ENCODE data around the gene PTPN5. TPM values are rescaled to one million over a fixed set of nuclear protein-coding genes. Genes with fewer than 3 reads are reported as not detected.
A peak's percentile ranks its signal among the peaks of the same experiment; 100 is the strongest.

The PTPN5 gene
- total RNA-seq, 1 experiment from 2014 or later, result not detected

- H3K27ac Mint-ChIP-seq (ENCODE audit: unreplicated experiment), result no peak overlapping the region
- TF ChIP-seq CTCF (IDR thresholded peaks at IDR 0.05; ENCODE audit: insufficient read depth in 1 of 2, low read depth in 1 of 2, low read length in 1 of 2, severe bottlenecking in 1 of 2, unreplicated experiment in 1 of 2), result no peak
- BruUV-seq (replicated peaks), result no TSS peak
- Histone ChIP-seq H3K36me3 (ENCODE audit: control insufficient read depth, insufficient read depth, low read length) (no peaks in the 10 kb centered on the region), H3K4me3 (ENCODE audit: low read depth, low read length) (no peak overlapping the region), H3K9me3 (no peaks in the 10 kb centered on the region), H3K27me3 (replicated peaks; ENCODE audit: control insufficient read depth, insufficient read depth, low read length) (no peaks in the 10 kb centered on the region; the same call in 1 of the 2 replicates), H3K4me1 (no peaks in the 10 kb centered on the region)
- ChIA-PET CTCF (no interaction called here), POLR2A (no interaction called here)
- no peak overlapping the region for H3K4me3 Mint-ChIP-seq (ENCODE audit: unreplicated experiment)
- H3K27me3 Mint-ChIP-seq (ENCODE audit: insufficient read depth, unreplicated experiment), result peaks cover 18% of the 10 kb centered on the region
- H3K36me3 Mint-ChIP-seq (ENCODE audit: insufficient read depth, unreplicated experiment), result no peaks in the 10 kb centered on the region
- H3K9me3 Mint-ChIP-seq (ENCODE audit: unreplicated experiment), result no peaks in the 10 kb centered on the region
- peaks cover 7% of the 10 kb centered on the region for H3K4me1 Mint-ChIP-seq (ENCODE audit: low read depth, unreplicated experiment)
- intact Hi-C loops (cut with micrococcal nuclease; ENCODE audit: unreplicated experiment), result no loop called here
- DNase-seq, result no peak
These were observed 81.1 kb downstream of the PTPN5 start for GRCh38 chr11:18710545-18710944.

- H3K9me3 ChIP-seq, result no peaks in the 10 kb centered on the region
- DNase-seq, result no peak
- CTCF ChIA-PET, result no interaction called here
- no peak overlapping the region for H3K4me3 ChIP-seq (ENCODE audit: low read depth, low read length)
- no peak for TF ChIP-seq CTCF (IDR thresholded peaks at IDR 0.05; ENCODE audit: insufficient read depth in 1 of 2, low read depth in 1 of 2, low read length in 1 of 2, severe bottlenecking in 1 of 2, unreplicated experiment in 1 of 2)
- Mint-ChIP-seq H3K36me3 (ENCODE audit: insufficient read depth, unreplicated experiment) (no peaks in the 10 kb centered on the region), H3K4me3 (ENCODE audit: unreplicated experiment) (no peak overlapping the region), H3K4me1 (ENCODE audit: low read depth, unreplicated experiment) (peaks cover 17% of the 10 kb centered on the region), H3K27ac (ENCODE audit: unreplicated experiment) (no peak overlapping the region), H3K9me3 (ENCODE audit: unreplicated experiment) (no peaks in the 10 kb centered on the region), H3K27me3 (ENCODE audit: insufficient read depth, unreplicated experiment) (peaks cover 14% of the 10 kb centered on the region)
- POLR2A ChIA-PET, result no interaction called here
- H3K4me1 ChIP-seq, result no peaks in the 10 kb centered on the region
- no peaks in the 10 kb centered on the region; the same call in 1 of the 2 replicates for H3K27me3 ChIP-seq (replicated peaks; ENCODE audit: control insufficient read depth, insufficient read depth, low read length)
- intact Hi-C loops (cut with micrococcal nuclease; ENCODE audit: unreplicated experiment), result no loop called here
- no peaks in the 10 kb centered on the region for H3K36me3 ChIP-seq (ENCODE audit: control insufficient read depth, insufficient read depth, low read length)
- no TSS peak for BruUV-seq (replicated peaks)
These were observed 82.2 kb downstream of the PTPN5 start for GRCh38 chr11:18709414-18709813.

- BruUV-seq (replicated peaks), result no TSS peak
- no peak for TF ChIP-seq CTCF (IDR thresholded peaks at IDR 0.05; ENCODE audit: insufficient read depth in 1 of 2, low read depth in 1 of 2, low read length in 1 of 2, severe bottlenecking in 1 of 2, unreplicated experiment in 1 of 2)
- no peaks in the 10 kb centered on the region; the same call in 1 of the 2 replicates for H3K27me3 ChIP-seq (replicated peaks; ENCODE audit: control insufficient read depth, insufficient read depth, low read length)
These were observed 83.7 kb downstream of the PTPN5 start for GRCh38 chr11:18707811-18708340.

More at GRCh38 chr11:18707811-18708340, 83.7 kb downstream of the PTPN5 start:
- no peaks in the 10 kb centered on the region for H3K36me3 ChIP-seq (ENCODE audit: control insufficient read depth, insufficient read depth, low read length)
- CTCF ChIA-PET, result interaction anchor here (1.5 kb wide), 1 partner anchor 14 kb away, joined by 4 read pairs; no protein-coding TSS in a partner anchor
- DNase-seq, result no peak
- H3K4me3 Mint-ChIP-seq (ENCODE audit: unreplicated experiment), result peak overlapping the region; percentile 72
- H3K27ac Mint-ChIP-seq (ENCODE audit: unreplicated experiment), result no peak overlapping the region
- no peaks in the 10 kb centered on the region for H3K9me3 ChIP-seq
- no peaks in the 10 kb centered on the region for H3K9me3 Mint-ChIP-seq (ENCODE audit: unreplicated experiment)
- intact Hi-C loops (cut with micrococcal nuclease; ENCODE audit: unreplicated experiment), result no loop called here
- H3K36me3 Mint-ChIP-seq (ENCODE audit: insufficient read depth, unreplicated experiment), result no peaks in the 10 kb centered on the region
- peaks cover 17% of the 10 kb centered on the region for H3K27me3 Mint-ChIP-seq (ENCODE audit: insufficient read depth, unreplicated experiment)
- POLR2A ChIA-PET, result no interaction called here
- H3K4me1 Mint-ChIP-seq (ENCODE audit: low read depth, unreplicated experiment), result peaks cover 17% of the 10 kb centered on the region
- H3K4me1 ChIP-seq, result no peaks in the 10 kb centered on the region
- H3K4me3 ChIP-seq (ENCODE audit: low read depth, low read length), result no peak overlapping the region
